HFF-Myc (cell line): ENCODE results near the gene SUCLG2.

Experiments used
- DNase-seq: peaks from one replicate; pipeline ENCODE4 v3.0.0-alpha.2; 2011; ENCODE audit warnings: low read depth; ENCODE audit errors: extremely low read depth
- H3K4me3 ChIP-seq: replicated peaks from 2 replicates; pipeline ENCODE4 v1.5.1; 2011; ENCODE audit warnings: low read depth, mild to moderate bottlenecking, control low read depth, low read length
- CTCF ChIP-seq: IDR thresholded peaks from 2 replicates; pipeline ENCODE4 v1.5.1; 2012; ENCODE audit warnings: mild to moderate bottlenecking, low read depth, low read length, control low read depth; ENCODE audit errors: missing control alignments

Gene SUCLG2

GRCh38 chr3:67689806-67690205, 35.4 kb upstream of the SUCLG2 start:
- TF ChIP-seq CTCF = no peak
- no peak for DNase-seq
- no peak overlapping the region for H3K4me3 ChIP-seq

- DNase-seq = no peak
- H3K4me3 ChIP-seq = no peak overlapping the region
- no peak for TF ChIP-seq CTCF
Observed at GRCh38 chr3:67688231-67688630, 33.8 kb upstream of the SUCLG2 start.

DNA sequence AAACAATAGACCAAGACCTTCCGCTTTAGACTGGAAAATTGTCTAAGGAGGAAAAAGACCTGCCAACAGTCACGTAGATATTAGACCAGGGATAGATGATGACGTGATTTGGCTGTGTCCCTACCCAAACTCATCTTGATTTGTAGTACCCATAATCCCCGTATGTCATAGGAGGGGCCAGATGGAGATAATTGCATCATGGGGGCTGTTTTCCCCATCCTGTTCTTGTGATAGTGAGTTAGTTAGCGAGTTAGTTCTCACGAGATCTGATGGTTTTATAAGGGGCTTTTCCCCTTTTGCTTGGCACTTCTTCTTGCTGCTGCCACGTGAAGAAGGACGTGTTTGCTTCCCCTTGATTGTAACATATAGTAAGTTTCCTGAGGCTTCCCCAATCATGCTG, 31.7 kb upstream of the SUCLG2 start:
- no peak overlapping the region for H3K4me3 ChIP-seq
- no peak for TF ChIP-seq CTCF
- no peak for DNase-seq

DNA sequence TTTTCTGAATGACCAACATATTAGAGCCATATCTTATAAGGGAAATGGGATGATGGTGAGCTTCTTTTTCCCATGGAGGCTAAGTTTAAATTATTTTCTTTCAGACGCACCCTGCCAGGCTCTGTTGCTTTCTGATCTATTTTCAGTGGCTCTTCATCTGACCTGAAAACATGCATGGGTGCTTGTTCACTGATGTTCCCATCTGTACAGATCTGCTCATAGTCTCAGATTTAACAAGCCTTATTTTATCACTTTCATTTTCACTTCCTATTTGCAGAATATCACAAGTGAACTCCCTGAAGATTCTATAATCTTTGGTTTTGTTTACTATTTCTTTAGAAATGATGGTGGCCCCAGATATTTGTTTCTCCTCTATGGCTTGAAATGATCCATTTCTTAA, 31.1 kb upstream of the SUCLG2 start:
- no peak overlapping the region for H3K4me3 ChIP-seq
- no peak for TF ChIP-seq CTCF
- DNase-seq = no peak

GRCh38 chr3:67684211-67684610, 29.8 kb upstream of the SUCLG2 start:
- no peak overlapping the region for H3K4me3 ChIP-seq
- no peak for TF ChIP-seq CTCF
- no peak for DNase-seq

- no peak overlapping the region for H3K4me3 ChIP-seq
- no peak for TF ChIP-seq CTCF
- no peak for DNase-seq
Observed at GRCh38 chr3:67683522-67683921, 29.1 kb upstream of the SUCLG2 start.

DNA sequence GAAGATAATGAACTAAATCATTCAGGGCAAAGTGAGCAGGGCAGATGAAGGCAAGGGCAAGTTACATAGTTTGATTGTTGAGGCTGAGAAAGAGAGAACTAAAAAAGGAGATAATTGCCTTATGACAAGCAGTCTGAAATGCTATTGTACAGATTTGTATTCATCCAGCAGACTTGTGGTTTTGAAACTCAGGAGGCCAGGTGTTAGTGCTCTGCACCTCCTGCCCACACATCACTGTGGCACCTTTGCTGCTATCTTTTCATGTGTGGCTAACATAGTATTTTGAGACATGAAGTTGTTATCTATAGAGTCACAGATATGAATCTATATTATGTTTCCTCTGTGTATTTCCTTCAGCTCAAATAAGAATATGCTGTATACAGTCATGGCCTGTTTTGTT, 24.3 kb upstream of the SUCLG2 start:
- no peak overlapping the region for H3K4me3 ChIP-seq
- no peak for TF ChIP-seq CTCF
- DNase-seq = no peak
